Middle frontal gyrus (tissue), 1 donor: ENCODE measurements around the gene TRPM3.

Source experiments
- DNase-seq: peaks from one replicate; pipeline ENCODE4 v3.0.0-alpha.2; 2015; ENCODE audit warnings: low spot score; ENCODE audit errors: extremely low spot score

The TRPM3 gene

DNA sequence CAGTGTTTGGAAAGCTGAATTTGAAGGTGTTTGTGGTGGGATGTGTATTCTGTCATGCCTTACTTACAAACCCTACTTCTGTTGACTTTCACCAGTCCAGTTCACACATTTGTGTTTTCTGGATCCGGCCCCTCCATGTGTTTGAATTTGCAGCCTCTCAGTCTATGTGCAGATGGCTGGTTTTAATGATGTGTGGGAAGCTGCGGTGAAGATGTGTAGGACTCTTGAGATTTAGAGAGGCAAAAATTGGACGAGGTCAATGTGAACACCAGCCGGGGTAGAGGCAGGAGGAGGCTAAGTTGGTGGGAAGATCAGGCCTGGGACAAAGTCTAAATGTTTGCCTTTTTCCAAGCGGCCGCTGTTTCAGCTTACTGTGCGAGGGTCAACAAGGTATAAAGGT is 591.6 kb downstream of the TRPM3 start:
- DNase-seq, result no peak

DNA sequence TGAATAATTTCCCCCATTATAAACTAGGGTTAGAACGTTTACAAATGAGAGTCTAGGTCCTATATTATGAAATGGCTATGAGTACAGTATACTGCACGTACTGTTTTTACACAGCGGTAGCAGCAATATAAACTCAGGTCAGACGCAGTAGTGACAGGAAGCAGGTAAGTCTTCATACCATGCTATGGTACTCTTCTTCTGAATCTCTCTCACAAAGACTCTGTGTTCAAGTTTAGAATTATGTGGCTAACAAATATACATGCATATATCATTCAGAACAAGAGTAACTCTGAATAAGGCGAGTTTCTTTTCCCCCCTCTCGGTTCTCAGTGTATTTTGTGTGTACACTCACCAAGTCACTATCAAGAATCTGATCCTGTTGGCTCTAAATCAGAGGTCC is 592.0 kb downstream of the TRPM3 start:
- DNase-seq, result no peak

GRCh38 chr9:70526902-70527301 is 594.5 kb downstream of the TRPM3 start:
- peak; percentile 50 for DNase-seq

DNA sequence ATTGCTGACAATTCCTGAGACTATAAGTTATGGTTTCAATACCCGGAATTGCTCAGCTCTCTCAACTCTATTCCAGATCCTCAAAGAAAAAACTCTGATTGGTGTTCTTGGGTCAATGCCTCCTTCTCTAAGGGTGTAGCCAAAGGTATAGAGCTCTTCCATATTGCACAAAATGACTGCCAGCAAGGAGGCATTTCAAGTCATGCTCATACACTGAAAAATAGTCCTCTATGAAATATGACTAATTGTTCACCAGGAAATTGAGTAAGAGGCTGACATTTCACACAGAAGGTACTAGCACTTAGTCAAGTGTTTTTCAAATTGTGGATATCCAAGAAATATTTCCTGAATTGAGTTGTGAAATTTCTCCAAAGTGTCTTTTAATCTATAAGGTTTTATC is 595.9 kb downstream of the TRPM3 start:
- no peak for DNase-seq

- DNase-seq, result no peak
These were observed 601.3 kb downstream of the TRPM3 start for GRCh38 chr9:70519912-70520724.

DNA sequence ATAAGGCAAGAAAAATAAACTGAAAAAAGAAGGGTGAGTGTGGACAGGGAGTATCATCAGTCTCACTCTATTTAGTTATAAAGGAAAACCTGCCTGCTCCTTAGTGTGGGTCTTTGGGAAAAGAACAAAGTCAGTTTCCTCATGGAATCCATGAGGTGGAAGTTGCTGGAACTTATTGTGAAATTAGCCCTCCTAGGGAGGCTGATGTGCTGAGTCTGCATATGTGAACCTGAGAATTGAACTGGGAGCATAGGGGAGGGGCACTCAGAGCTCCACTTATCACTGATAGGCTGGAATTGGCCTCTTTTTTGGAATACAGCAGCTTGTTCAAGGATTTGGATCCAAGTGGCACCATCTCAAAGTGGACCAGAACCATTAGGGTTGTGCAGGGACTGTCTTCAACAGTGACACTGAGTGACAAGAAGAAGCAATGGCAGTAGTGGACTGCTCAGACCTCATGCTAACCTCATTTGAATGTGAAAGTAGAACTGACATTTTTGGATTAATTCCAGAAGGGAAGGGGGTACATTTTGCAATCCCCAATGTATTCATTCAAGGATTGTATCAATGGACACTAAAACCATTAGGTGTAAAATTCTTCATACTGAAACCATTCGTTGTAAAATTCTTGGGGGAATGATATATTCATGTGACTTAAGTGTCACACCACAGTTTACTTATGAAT is 603.4 kb downstream of the TRPM3 start:
- no peak for DNase-seq

GRCh38 chr9:70514273-70514672 is 607.1 kb downstream of the TRPM3 start:
- DNase-seq, result no peak

GRCh38 chr9:70511858-70512257 is 609.6 kb downstream of the TRPM3 start:
- DNase-seq, result no peak

DNA sequence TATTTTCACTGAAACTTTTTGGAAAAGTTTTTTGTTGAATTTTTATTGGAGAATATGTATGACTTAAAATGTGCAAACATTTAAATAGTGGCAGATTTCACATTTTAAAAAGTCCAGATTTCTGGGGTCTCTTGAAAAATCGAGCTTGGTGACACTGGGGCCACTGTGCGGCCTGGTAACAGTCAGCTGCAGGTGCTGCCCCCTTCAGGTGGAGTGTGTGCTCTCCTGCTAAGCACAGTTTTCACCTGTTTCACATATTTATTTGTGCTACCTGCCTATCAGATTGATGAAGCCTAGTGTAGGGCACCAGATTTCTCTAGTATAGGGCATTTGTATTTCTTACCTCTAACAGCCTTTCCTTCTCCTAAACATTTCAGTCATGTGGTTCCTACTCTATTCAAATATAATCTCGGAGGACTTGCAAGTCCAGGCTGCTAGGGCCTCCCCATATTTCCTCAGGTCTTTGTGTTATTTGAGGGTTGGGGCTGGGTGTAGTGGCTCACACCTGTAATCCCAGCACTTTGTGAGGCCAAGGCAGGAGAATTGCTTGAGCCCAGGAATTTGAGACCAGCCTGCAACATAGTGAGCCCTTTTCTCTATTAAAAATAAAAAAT is 611.2 kb downstream of the TRPM3 start:
- DNase-seq, result no peak

GRCh38 chr9:70506159-70506558 is 615.3 kb downstream of the TRPM3 start:
- DNase-seq, result no peak

GRCh38 chr9:70504834-70505233 is 616.6 kb downstream of the TRPM3 start:
- DNase-seq, result no peak

- no peak for DNase-seq
These were observed 618.7 kb downstream of the TRPM3 start for GRCh38 chr9:70502690-70503089.

- no peak for DNase-seq
These were observed 620.6 kb downstream of the TRPM3 start for GRCh38 chr9:70500793-70501192.

DNA sequence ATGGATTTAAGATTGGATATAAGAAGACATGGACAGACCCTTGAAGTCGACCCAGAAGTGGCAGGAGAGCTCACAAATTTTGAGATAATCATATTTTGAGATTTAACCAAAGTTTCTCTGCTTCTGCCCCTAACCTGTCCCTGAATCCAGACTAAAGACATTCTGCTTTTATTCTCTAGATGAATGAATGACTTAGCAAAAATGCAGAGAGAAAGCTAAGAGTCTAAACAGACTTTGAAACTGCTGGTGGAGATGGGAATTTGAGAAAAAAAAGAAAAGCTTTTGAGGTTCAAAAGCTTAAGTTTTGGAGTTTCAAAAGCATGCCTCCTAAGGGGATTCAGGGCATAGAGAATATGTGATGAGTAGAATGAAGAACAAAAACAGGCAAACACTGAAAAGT is 621.8 kb downstream of the TRPM3 start:
- DNase-seq, result no peak

DNA sequence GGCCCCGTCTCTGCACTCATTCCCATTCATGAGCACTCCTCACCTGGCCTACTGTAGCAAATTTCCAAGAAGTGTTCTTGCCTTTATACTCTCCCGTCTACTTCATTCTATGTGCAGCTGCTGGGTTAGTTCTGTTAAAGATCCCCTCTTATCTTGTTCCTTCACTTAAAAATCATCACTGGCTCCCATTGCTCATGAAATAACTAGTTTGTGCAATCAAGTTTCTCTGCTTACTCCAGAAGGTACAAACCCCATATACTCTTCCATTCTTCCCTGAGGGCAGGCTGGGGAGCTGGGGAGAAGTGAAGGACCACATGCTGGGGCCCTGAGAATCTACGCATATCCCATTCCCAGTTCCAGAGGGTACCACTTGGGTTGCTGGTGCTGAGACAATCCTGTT is 622.6 kb downstream of the TRPM3 start:
- DNase-seq, result no peak

DNA sequence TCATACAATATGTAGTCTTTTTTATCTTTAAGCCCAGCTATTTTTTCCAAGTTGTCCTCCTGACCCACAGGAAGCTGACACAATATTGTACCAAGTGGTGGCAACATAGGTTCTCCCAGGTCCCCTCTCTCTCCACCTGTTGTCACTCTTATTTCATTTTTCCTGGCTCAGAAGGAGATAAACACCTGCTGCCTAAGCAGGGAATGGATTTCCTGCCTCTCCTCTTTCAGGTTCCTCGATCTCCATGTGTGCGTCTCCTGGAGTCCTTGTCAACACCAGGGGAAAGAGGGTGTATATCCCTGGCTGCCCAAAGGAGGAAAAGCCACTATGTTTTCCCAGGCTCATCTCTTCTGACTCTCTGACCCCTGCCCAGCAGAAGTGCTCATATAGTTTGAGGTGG is 625.2 kb downstream of the TRPM3 start:
- no peak for DNase-seq

DNA sequence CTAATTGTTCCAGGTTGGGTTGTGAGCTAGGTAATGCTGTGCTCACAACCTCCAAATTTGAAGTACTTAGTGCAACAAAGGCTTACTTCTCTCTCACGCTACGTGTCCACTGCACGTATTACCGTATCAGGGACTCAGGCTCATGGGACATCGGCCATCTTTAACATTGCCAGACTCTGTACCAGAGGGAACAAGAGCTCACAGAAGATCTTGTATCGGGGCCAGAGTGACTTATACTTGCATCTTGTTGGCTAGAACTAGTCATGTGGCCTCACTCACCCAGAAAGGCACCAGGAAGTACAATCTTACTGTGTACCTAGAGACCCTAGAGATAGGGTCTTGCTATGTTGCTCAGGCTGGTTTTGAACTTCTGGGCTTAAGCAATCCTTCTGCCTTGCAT is 625.9 kb downstream of the TRPM3 start:
- no peak for DNase-seq

DNA sequence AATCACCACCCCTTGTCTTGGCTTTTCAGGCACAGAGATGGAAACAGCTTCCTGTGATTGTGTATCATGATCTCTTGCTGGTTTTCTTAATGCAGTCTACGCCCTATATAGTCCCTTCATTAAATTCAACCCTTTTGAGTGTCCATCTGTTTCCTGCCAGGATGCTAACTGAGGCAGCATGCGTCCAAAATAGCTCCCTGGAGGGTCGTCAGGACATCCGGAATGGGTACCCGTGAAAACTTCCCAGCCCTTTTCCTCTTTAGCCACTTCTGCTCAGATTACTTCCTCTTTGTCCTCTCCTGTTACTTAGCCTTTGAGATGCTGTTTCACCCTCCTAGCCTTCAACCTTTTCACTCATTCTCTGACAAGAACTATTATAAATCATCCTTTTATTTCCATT is 627.2 kb downstream of the TRPM3 start:
- DNase-seq, result no peak

GRCh38 chr9:70493029-70493428 is 628.4 kb downstream of the TRPM3 start:
- DNase-seq, result no peak

DNA sequence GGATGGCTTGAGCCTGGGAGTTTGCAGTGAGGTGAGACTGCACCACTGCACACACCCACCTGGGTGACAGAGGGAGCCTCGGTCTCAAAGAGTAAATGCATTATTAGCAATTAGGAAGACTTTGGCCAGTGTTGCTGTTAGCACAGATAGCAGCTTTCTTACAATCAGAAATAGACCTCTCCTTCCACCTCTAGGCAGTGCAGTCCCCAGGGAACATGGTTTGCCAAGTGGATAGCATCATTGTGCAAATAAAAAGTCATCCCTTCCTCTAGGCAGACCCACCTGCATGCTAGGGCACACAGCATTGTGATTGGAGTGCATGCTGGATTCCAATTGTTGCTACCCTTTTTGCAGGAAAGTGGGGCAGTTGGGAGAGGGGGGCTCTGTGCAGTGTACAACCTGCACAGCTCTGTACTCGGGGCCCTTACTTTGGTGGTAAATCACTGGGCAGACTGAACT is 629.1 kb downstream of the TRPM3 start:
- DNase-seq, result no peak

GRCh38 chr9:70491426-70492318 is 629.7 kb downstream of the TRPM3 start:
- no peak for DNase-seq
